Esophagus squamous epithelium (tissue), 4 donors: ENCODE results near the gene PLEKHG1.

Experiments used
- CTCF ChIP-seq, 6 experiments: fragments of 450-650 bp in 4 of 6; fragments of 200-600 bp in 2 of 6; sonication (generic) in 2 of 6; IDR thresholded peaks; one replicate each; pipeline ENCODE4 v1.5.1; 2016 to 2019; ENCODE audit warnings: antibody characterized with exemption in 6 of 6, mild to moderate bottlenecking in 4 of 6, moderate library complexity in 4 of 6
- POLR2A ChIP-seq, 4 donors: fragments of 450-650 bp; IDR thresholded peaks; one replicate each; pipeline ENCODE4 v1.6.1; 2017; ENCODE audit warnings: antibody characterized with exemption in 4 of 4, mild to moderate bottlenecking in 4 of 4, moderate library complexity in 3 of 4

GRCh38 chr6:150615967-150616366 lies 16.3 kb downstream of the PLEKHG1 start:
- TF ChIP-seq CTCF (IDR thresholded peaks at IDR 0.05) = no peak
- TF ChIP-seq POLR2A (IDR thresholded peaks at IDR 0.05) = no peak
